HG03135 (cell line): ENCODE measurements around the gene INA.
A peak's percentile ranks its signal among the peaks of the same experiment; 100 is the strongest.
"Not testable (repeated sequence)": the region's sequence is repeated elsewhere in the genome, so short reads cannot be mapped to it uniquely, and the experiment has no call there.

Source experiments
- ATAC-seq: cut with Tn5 transposase; IDR thresholded peaks from one replicate; pipeline ENCODE4 v1.9.1; 2021; ENCODE audit warnings: mild to moderate bottlenecking, moderate library complexity; ENCODE audit not compliant: unreplicated experiment

Gene INA

DNA sequence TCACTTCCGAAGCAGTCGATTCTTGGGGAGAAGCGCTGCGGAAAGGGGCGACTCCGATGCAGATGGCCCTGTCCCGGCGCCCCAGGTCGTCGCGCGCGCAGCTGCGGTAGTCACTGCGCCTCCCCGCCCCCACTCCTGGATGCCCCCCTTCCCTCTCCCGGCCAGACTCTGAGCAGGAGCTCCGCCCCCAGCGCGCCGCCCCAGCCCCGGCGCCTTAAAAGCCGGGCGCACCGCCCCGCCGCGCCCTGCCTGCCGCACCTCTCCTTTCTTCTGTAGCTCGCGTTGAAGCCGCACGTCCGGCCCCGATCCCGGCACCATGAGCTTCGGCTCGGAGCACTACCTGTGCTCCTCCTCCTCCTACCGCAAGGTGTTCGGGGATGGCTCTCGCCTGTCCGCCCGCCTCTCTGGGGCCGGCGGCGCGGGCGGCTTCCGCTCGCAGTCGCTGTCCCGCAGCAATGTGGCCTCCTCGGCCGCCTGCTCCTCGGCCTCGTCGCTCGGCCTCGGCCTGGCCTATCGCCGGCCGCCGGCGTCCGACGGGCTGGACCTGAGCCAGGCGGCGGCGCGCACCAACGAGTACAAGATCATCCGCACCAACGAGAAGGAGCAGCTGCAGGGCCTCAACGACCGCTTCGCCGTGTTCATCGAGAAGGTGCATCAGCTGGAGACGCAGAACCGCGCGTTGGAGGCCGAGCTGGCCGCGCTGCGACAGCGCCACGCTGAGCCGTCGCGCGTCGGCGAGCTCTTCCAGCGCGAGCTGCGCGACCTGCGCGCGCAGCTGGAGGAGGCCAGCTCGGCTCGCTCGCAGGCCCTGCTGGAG, at the start of gene INA:
Gene INA, plus strand, starts transcription at position 243 of the 817 bp plus-strand sequence. Its CDS starts 74 bp downstream, at position 317.
- ATAC-seq = peak; percentile 62

DNA sequence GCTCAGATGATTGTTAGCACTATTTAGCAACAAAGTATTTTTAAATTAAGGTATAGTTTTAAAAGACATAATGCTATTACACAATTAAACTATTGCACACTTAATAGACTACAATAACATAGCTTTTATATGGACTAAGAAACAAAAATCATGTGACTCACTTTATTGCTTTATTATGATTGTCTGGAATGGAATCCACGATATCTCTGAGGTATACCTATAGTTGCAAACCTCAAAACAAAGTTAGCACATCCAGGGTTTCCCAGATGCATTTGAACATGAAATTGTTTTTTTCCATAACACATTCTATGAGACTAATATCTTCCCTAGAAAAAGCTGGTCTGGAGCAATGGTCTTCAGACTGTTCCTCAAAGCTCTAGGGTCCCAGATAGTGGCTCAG, 49.5 kb upstream of the INA start:
- no peak for ATAC-seq

DNA sequence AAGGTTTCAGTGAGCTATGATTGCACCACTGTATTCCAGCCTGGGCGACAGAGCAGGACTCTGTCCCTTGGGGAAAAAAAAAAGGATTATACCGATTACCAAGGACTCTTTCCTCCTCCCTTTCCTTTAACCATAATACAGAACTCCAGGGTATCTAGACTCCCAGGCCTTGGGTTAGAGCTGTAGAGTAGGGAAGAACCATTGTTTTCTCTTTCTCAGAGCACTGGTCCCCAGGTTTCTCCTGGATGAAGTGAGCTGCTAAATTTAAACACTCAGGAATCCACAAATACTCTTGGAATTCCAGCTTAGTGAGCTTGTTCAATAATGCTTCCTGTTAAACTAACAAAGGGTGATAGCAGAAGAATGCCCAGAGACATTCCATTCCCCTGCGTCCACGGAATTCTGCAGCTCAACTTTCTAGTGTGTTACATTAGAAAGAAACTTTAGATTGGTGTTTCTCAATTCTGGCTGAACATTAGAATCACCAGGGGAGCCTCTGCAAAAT, 45.8 kb upstream of the INA start:
- no peak for ATAC-seq

DNA sequence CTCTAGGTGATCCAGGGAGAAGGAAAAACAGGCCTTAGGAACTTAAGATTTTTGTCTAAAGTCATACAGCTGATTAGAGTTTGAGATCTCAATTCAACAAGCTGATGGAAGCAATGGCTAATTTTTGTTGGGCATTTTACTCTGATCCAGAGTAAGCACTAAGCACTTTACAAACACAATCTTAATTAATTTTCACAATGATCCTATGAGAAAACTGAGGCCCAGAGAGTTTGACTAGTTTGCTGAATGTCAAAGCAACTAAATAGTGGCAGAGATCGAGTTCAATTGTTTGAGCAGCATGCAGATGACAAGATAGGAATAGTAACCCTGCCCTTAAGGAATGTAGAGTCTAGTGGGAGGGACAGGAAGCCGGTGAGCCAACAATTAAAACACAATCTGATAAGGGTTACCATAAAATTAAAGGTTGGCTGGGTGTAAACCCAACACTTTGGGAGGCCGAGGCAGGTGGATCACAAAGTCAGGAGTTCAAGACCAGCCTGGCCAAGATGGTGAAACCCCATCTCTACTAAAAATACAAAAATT, 44.7 kb upstream of the INA start:
- no peak for ATAC-seq

DNA sequence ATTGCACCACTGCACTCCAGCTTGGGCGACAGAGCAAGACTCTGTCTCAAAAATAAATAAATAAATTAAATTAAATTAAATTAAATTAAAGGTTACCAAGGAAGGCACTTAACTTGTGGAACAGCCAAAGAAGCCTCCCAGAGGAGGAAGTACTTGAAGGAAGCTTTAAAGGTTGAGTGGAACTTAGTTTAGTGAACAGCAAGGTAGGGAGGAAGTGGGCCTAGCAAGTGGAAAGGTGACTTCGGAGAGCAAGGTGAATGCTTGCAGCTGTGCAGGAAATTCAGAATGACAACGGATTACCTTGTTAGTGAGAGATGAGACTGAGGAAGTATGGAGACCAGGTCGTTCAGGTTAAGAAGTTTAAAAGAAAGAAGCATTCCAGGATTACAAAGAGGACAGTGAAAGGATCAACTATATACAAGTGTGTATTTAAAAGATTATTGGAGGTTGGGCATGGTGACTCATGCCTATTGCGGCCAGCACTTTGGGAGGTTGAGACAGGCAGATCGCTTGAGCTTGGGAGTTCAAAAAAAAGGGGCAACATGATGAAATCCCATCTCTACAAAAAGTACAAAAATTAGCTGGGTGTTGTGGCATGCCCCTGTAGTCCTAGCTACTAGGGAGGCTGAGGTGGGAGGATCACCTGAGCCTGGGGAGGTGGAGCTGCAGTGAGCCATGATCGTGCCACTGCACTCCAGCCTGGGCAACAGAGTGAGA, 44.0 kb upstream of the INA start:
- ATAC-seq = no peak

DNA sequence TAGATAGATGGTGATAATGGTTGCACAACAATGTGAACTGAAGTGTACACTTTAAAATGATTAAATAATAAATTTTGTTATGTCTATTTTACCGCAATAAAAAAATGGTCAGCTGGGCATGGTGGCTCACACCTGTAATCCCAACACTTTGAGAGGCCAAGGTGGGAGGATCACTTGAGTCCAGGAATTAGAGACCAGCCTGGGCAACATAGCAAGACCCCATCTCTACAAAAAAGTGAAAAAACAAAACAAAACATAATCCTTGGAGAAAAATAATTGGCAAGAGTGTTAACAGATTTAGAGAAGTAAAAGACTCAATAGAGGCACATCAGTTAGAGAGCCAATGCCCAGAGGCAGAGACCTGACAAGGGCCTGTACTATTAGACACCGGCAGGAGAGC, 41.2 kb upstream of the INA start:
- no peak for ATAC-seq

DNA sequence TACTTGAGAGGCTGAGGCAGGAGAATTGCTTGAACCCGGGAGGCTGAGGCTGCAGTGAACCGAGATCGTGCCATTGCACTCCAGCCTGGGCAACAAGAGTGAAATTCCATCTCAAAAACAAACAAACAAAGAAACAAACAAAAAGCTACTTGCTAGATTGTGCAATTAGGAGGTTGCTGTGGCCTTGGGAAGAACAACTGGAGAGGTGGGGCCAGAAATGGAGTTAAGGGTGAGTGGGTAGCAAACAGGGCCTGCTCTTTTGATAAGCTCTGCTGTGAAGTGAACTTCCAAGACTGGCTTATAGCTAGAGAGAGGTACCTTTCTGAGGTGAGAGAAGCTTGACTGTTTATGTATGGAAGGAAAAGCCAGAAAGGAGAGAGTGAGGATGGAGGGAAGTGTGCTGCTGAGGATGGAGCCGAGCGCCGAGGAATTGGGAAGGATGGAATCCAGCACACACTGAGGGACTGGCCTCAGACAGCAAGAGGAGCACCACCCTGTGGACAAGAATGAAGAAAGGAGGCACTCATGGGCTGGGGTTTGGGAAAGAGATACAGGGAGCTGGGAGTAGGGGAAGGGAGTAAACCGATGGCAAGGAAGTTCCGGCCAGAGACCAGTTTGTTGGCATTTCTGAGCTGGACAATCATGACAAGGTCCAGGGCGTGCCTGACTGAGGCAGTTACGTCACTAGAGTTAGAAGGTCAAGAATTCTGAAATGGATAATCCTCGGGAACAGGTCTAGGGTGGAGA, 38.3 kb upstream of the INA start:
- no peak for ATAC-seq

DNA sequence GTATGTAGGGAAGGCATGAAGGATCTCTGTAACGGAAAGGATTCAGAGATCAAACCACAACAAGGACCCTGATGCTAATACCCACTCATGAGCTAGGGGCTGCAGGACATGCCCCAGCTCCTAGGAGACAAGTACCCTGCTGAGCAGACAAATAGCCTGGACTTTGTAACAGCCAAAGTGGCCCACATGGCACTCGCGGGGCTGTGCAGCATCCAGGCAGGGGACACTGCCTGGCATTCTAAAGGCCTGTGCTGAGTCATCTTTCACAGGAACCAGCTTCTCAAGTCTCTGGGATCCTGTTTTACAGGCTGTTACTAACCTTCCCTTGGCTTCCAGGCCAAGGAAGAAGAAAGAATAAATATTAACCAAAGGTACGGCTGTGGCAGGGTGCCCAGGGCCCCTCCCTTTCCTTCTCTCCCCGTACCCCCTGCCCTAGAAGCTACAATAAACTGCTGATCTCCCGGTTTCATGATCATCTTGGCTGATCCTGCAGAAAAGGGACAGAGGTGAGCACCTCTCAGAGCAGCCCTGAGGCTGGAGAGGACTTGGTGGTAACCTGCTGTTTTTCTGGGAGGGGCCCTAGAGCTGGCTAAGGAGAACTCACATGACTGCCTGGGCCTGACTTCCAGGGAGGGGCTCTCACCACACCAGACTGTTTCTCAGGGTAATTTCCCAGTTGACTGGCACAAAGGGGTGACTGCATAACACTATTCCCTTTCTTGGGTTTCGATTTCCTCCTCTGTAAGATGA, 35.5 kb upstream of the INA start:
- ATAC-seq = no peak

DNA sequence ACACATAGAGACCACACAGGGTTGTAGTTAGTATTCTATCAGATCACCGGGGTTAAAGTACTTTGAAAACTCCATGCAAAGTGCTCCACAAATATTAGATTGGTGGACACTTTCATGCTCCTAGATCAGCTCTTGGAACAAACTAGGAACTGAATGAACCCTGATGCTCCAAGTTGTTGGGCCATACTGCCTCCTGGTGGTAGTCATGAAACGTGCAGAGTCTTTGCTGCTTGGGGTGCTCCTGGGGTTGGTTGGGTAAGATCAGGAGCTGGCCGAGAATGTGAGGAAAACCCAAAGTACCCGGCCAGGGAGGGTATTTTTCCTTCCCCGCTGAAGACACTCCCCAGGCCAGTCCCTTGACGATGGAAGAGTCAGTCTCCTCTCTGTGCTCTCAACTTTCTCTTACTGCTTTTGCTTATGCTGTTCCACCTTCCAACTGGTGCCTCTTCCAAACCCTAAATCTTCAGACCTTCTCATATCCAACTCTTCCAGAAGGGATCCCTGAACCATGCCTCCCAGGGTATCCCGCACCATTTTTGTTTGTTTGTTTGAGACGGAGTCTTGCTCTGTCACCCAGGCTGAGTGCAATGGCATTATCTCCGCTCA, 32.2 kb upstream of the INA start:
- ATAC-seq = no peak

DNA sequence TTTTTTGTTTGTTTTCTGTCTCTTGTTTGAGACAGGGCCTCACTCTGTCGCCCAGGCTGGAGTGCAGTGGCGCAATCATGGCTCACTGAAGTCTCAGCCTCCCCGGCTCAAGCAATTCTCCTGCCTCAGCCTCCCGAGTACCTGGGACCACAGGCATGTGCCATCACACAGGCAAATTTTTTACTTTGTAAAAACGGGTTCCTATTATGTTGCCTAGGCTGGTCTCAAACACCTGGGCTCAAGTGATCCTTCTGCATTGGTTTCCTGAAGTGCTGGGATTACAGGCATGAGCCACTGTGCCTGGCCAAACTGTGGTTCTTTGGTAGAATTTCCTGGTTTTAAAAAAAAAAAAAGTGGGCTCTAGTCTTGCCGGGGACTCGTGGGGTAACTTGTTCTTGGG, 31.4 kb upstream of the INA start, which contains the start of gene RPEL1:
Gene RPEL1, plus strand, starts transcription at position 301 of the 400 bp plus-strand sequence. CDS start 110 bp downstream, outside the sequence.
- not testable (repeated sequence) for ATAC-seq

DNA sequence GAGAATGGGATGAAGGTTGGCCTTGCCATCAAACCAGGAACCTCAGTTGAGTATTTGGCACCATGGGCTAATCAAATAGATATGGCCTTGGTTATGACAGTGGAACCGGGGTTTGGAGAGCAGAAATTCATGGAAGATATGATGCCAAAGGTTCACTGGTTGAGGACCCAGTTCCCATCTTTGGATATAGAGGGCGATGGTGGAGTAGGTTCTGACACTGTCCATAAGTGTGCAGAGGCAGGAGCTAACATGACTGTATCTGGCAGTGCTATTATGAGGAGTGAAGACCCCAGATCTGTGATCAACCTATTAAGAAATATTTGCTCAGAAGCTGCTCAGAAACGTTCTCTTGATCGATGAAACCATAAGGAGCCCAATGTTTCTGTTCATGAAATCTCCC, 30.6 kb upstream of the INA start:
- no peak for ATAC-seq

DNA sequence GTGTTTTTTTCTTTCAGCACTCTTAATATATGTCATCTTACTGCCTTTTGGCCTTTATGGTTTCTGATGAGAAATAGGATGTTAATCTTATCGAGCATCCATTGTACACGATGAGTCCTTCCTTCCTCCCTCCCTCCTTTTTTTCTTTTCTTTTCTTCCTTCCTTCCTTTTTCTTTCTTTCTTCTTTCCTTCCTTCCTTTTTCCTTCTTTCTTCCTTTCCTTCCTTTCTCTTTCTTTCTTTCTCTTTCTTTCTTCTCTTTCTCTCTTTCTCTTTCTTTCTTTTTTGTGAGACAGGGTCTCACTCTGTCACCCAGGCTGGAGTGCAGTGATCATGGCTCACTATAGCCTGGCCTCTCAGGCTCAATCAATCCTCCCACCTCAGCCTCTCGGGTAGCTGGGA, 22.8 kb upstream of the INA start:
- no peak for ATAC-seq

DNA sequence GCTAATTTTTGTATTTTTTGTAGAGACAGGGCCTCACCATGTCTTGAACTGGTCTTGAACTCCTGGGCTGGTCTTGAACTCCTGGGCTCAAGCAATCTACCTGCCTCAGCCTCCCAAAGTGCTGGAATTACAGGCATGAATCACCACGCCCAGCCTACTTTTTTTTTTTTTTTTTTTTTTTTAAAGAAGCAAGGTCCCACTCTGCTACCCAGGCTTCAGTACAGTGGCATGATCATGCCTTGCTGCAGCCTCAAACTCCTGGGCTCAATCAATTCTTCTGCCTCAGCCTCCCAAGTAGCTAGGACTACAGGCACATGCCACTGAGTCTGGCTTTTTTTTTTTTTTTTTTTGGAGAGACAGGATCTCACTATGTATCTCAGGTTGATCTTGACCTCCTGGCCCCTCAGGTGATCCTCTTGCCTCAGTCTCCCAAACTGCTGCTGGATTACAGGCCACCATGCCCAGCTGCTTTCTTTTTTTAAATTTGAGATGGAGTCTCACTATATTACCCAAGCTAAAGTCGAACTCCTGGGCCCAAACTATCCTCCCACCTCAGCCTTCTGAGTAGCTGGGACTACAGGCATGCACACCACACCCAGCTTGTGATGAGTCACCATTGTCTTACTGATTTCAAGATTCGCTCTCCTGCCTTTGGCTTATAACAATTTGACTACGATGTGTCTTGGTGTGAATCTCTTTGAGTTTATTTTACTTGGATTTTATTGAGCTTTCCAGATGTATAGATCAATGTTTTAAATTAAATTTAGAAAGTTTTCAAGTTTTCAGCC, 22.2 kb upstream of the INA start:
- no peak for ATAC-seq

DNA sequence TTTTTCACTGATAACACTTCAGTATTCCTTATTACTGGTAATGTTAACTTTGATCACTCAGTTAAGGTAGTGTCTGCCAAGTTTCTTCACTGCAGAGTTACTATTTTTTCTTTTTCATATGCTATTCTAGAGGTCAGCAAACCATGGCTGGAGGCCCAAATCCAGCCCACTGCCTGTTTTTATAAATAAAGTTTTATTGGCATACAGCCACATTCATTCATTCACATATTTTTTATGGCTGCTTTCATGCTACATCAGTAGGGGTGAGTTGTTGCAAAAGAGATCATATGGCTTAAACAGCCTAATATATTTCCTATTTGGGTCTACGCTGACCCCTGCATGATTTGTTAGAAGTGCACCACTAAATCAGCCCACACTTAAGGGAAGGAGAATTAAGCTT, 20.3 kb upstream of the INA start:
- no peak for ATAC-seq

DNA sequence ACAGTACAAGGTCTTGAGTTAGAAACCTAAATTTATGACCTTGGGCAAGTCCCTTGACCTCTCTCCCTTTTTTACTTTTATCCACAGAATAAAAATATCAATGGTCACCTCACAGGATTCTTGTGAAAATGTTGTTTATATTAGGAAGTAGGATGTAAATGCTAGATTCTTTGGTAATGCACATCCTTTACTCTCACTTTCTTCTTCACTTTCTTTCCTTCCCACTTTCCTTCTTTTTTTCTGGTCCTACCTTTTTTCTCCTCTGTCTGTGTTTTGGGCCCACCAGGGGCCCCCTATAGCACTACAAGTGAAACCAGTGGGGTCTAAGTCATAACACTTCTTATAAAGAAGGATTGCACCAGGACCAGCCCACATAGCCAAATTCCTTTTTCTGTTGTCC, 19.1 kb upstream of the INA start:
- ATAC-seq = no peak

DNA sequence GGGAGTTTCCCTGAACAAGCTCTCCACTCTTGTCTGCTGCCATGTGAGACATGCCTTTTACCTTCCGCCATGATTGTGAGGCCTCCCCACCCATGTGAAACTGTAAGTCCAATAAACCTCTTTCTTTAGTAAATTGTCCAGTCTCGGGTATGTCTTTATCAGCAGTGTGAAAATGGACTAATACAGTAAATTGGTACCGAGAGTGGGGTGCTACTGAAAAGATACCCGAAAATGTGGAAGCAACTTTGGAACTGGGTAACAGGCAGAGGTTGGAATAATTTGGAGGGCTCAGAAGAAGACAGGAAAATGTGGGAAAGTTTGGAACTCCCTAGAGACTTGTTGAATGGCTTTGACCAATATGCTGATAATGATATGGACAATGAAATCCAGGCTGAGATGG, 18.0 kb upstream of the INA start:
- not testable (repeated sequence) for ATAC-seq

DNA sequence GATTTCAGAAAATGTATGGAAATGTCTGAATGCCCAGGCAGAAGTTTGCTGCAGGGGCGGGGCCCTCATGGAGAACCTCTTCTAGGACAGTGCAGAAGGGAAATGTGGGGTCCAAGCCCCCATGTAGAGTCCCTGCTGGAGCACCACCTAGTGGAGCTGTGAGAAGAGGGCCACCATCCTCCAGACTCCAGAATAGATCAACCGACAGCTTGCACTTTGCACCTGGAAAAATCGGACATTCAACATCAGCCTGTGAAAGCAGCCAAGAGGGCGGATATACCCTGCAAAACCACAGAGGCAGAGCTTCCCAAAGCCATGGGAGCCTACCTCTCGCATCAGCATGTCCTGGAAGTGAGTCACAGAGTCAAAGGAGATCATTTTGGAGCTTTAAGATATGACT, 16.9 kb upstream of the INA start:
- ATAC-seq = no peak

DNA sequence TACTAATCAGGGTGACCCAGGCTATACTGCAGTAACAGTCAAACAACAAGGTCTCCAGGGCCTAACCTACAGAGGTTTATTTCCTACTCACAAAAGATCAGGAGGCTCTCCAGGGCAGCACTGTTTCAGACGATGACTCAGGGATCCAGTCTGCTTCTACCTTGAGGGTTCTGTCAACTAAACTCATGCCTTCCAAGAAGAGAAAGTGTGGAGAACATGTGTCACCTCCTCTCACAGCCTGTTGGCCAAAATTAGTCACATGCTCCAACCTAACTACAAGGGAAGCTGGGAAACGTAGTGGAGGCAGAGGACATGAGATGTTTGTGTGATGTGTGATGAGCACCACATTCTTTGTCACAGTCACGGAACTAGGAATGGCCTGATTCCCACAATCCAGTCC, 14.7 kb upstream of the INA start:
- no peak for ATAC-seq

DNA sequence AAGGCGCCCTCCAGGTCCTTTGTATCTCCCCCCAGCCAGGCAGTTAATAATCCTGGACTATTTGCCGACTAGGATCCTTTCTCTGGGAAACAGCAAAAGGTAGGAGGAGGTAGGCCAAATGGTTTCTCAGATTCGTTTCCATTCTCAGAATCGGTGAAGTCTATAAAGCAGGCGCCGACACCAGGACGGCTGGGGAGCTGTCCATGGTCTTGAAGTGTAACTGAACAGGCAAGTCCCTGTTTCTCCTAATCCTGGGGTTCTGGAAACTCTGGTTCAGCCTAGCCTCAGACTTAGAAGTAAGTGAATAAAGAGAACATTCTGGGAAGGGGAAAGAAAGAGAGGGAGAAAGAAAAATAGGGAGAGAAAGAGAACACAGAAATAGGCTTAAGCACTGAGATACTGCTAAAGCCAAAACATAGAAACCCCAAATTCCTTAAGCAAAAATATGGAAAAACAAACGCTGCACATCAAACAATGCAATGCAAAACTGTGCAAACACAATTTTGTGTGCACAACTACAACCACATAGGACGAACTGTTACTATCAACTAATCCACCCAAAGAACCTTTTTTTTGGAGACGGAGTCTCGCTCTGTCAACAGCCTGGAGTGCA, 11.1 kb upstream of the INA start:
- no peak for ATAC-seq
